Measurements from ENCODE around the gene HNRNPL.
"Not testable (repeated sequence)": the region's sequence is repeated elsewhere in the genome, so short reads cannot be mapped to it uniquely, and the experiment has no call there.

The HNRNPL gene

GRCh38 chr19:38800577-38801347, 49.0 kb downstream of the HNRNPL start:
- no peak for DNase-seq (ENCODE audit: low read depth)

- DNase-seq (ENCODE audit: low read depth) = no peak
These were observed 50.7 kb downstream of the HNRNPL start for GRCh38 chr19:38799104-38799503.

- DNase-seq (ENCODE audit: low read depth) = not testable (repeated sequence)
These were observed 52.0 kb downstream of the HNRNPL start for GRCh38 chr19:38797781-38798180.

DNA sequence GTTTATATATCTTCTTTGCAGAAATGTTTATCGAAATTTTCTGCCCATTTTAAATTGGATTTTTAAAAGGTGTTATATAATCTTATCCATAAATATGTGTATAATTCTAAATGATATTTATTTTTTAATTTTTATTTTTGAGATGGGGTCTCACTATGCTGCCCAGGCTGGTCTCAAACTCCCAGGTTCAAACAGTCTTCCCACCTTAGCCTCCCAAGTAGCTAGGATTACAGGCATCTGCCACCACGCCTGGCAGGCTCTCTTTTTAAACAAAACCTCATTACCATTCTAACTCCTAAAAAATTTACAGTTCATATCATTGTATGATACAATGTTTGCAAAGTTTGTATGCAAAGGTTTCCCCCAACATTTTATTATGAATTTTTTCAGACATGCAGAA, 53.6 kb downstream of the HNRNPL start:
- DNase-seq (ENCODE audit: low read depth) = no peak

DNA sequence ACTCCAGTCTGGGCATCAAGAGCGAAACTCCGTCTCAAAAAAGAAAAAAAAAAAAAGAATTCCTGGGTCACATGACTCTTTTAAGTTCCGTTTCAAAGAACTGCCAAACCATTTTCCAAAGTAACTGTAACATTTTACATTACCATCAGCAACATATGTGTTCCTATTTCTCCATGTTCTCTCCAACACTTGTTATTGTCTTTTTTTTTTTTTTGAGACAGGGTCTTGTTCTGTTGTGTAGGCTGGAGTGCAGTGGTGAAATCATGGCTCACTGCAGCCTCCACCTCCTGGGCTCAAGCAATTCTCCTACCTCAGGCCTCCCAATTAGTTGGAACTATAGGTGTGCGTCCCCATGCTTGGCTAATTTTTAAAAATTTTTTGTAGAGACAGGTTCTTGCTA, 54.2 kb downstream of the HNRNPL start:
- no peak for DNase-seq (ENCODE audit: low read depth)

- no peak for DNase-seq (ENCODE audit: low read depth)
These were observed 56.1 kb downstream of the HNRNPL start for GRCh38 chr19:38793671-38794070.

GRCh38 chr19:38793177-38793576, 56.6 kb downstream of the HNRNPL start:
- no peak for DNase-seq (ENCODE audit: low read depth)

GRCh38 chr19:38792250-38793111, 57.3 kb downstream of the HNRNPL start:
- DNase-seq (ENCODE audit: low read depth) = no peak

DNA sequence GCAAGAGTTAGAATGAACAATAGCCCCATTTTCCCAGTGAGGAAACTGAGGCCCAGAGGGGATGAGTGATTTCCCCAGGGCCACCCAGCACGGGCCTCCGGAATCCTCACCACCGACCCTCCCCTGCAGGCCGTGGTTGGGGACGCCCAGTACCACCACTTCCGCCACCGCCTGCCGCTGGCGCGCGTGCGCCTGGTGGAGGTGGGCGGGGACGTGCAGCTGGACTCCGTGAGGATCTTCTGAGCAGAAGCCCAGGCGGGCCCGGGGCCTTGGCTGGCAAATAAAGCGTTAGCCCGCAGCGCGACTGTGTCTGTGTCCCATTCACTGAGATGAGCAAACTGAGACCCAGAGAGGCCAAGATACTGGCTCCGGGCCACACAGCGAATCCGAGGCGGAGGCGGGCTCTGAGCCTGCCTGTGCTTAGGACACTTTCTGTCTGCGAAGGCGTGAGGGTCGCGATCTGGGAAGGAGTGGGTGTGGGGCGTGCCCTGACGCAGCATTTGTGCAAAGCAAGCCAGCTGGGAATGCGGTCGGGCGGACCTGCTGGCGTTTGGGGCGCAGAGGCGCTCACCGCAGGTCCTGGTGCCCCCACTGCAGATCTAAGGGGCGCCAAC, 58.2 kb downstream of the HNRNPL start:
- DNase-seq (ENCODE audit: low read depth) = not testable (repeated sequence)

DNA sequence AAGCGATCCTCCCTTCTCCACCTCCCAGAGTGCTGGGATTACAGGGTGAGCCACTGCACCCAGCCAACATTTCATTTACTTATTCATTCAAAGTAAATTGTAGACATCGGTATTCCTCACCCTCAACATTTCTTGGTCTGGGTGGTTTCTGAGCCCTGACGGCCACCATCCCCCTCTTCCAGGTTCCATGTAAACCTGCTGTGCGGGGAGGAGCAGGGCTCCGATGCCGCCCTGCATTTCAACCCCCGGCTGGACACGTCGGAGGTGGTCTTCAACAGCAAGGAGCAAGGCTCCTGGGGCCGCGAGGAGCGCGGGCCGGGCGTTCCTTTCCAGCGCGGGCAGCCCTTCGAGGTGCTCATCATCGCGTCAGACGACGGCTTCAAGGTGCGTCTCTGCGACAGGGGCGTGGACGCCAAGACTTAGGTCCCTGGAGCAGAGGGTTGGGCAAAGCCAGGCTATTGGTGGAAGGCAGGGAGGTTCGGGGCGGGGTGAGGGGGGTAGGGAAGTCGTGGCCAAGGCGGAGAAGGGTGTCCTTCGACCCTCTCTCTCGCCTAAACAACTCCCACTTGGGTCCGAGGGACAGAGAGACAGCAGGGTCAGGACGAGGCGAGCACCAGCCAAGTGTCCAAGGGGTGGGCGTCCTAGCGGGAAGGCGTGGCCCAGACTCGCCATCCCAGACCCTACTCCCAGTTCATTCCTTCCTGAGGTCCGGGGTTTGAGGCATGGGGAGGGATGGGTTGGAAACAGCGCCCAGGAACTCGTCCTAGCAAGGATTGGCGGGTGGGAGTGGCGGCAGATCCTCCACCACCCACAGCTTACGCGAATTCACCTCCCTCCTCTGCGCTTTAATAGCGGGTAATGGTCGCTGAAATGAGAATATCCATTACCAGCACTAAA, 59.0 kb downstream of the HNRNPL start:
- not testable (repeated sequence) for DNase-seq (ENCODE audit: low read depth)

GRCh38 chr19:38788478-38789243, 61.1 kb downstream of the HNRNPL start, which contains the start of gene LGALS7B:
TSS of gene LGALS7B (plus strand) at chr19:38789200. CDS start at chr19:38789227, 27 bp downstream.
- DNase-seq (ENCODE audit: low read depth) = no peak

- DNase-seq (ENCODE audit: low read depth) = no peak
These were observed 63.1 kb downstream of the HNRNPL start for GRCh38 chr19:38786572-38787265.

Data from HS-27A (cell line).